ENCODE measurements around the gene RYR3. TPM values are rescaled to one million over a fixed set of nuclear protein-coding genes. Genes with fewer than 3 reads are reported as not detected.

The RYR3 gene
- total and polyA plus RNA-seq, 10 of the 15 experiments (the other 5 are each of a cell fraction or from before 2014, with no cell fraction given): under 0.01 to 0.44 (median 0.16) TPM; not detected in 5

- no peak overlapping the region for H2AFZ ChIP-seq (ENCODE audit: control insufficient read depth, low read depth, low read length)
- H3K4me3 ChIP-seq: no peak overlapping the region
- SMC1A ChIA-PET (ENCODE audit: uncharacterized antibody, unreplicated experiment): no interaction called here
- intact Hi-C loops (cut with micrococcal nuclease; ENCODE audit: unreplicated experiment): no loop called here
- H3K4me1 ChIP-seq (ENCODE audit: control insufficient read depth, insufficient read depth, low read length): no peaks in the 10 kb centered on the region
- H3K79me2 ChIP-seq (ENCODE audit: control insufficient read depth, insufficient read depth, low read length): no peaks in the 10 kb centered on the region
- no peak overlapping the region for H3K9ac ChIP-seq (ENCODE audit: control insufficient read depth, insufficient read depth, low read length)
- H3K27ac ChIP-seq (ENCODE audit: control insufficient read depth, insufficient read depth): no peak overlapping the region
- in situ Hi-C loops (cut with MboI): no loop called here
- H4K20me1 ChIP-seq (ENCODE audit: control insufficient read depth, insufficient read depth): no peaks in the 10 kb centered on the region
- POLR2A ChIA-PET: no interaction called here
- RAD21 ChIA-PET (ENCODE audit: unreplicated experiment): no interaction called here
- ATAC-seq (no peak), DNase-seq (ENCODE audit: low read depth, low spot score) (no peak), FAIRE-seq (no peak)
- no peak overlapping the region for H3K4me2 ChIP-seq (ENCODE audit: control insufficient read depth, insufficient read depth)
- CTCF ChIA-PET: no interaction called here
- no TSS peak for BruUV-seq (replicated peaks)
- WGBS (ENCODE audit: insufficient coverage, insufficient replicate concordance, low lambda C conversion rate, missing lambda C conversion rate): 25% methylated on average over 4 of the region's 4 CpGs
- peaks cover 5 to 10% of the 10 kb centered on the region in 2 experiments for H3K27me3 ChIP-seq (replicated peaks in 1 of 2; ENCODE audit: control insufficient read depth in 2 of 2, insufficient read depth in 2 of 2, low read length in 1 of 2)
- H3K36me3 ChIP-seq (ENCODE audit: control insufficient read depth in 2 of 2, insufficient read depth in 2 of 2, low read length in 1 of 2): no peaks in the 10 kb centered on the region
- H3K9me3 ChIP-seq (replicated peaks; ENCODE audit: control insufficient read depth, insufficient read depth, low read length): no peaks in the 10 kb centered on the region
- TF ChIP-seq ZBTB40 (IDR thresholded peaks at IDR 0.05; ENCODE audit: borderline replicate concordance) (no peak), CBFB (IDR thresholded peaks at IDR 0.05; ENCODE audit: low read depth) (no peak), BCLAF1 (IDR thresholded peaks at IDR 0.05) (no peak), YY1 (IDR thresholded peaks at IDR 0.05; ENCODE audit: low read depth, low read length) (no peak), RAD51 (IDR thresholded peaks at IDR 0.05) (no peak), SMAD5 (IDR thresholded peaks at IDR 0.05; ENCODE audit: low read depth) (no peak), ATF3 (IDR thresholded peaks at IDR 0.05; ENCODE audit: borderline replicate concordance, extremely low read depth, low read depth, low read length) (no peak), EZH2 (IDR thresholded peaks at IDR 0.05; ENCODE audit: borderline replicate concordance, control insufficient read depth, low read depth, low read length) (no peak), SP1 (IDR thresholded peaks at IDR 0.05; ENCODE audit: low read depth, low read length) (no peak), TARDBP (IDR thresholded peaks at IDR 0.05; ENCODE audit: borderline replicate concordance) (no peak), MYB (IDR thresholded peaks at IDR 0.05; ENCODE audit: borderline replicate concordance, low read depth, low read length) (no peak), CREM (IDR thresholded peaks at IDR 0.05; ENCODE audit: low read depth) (no peak)
- TF ChIP-seq, protein P1, sequence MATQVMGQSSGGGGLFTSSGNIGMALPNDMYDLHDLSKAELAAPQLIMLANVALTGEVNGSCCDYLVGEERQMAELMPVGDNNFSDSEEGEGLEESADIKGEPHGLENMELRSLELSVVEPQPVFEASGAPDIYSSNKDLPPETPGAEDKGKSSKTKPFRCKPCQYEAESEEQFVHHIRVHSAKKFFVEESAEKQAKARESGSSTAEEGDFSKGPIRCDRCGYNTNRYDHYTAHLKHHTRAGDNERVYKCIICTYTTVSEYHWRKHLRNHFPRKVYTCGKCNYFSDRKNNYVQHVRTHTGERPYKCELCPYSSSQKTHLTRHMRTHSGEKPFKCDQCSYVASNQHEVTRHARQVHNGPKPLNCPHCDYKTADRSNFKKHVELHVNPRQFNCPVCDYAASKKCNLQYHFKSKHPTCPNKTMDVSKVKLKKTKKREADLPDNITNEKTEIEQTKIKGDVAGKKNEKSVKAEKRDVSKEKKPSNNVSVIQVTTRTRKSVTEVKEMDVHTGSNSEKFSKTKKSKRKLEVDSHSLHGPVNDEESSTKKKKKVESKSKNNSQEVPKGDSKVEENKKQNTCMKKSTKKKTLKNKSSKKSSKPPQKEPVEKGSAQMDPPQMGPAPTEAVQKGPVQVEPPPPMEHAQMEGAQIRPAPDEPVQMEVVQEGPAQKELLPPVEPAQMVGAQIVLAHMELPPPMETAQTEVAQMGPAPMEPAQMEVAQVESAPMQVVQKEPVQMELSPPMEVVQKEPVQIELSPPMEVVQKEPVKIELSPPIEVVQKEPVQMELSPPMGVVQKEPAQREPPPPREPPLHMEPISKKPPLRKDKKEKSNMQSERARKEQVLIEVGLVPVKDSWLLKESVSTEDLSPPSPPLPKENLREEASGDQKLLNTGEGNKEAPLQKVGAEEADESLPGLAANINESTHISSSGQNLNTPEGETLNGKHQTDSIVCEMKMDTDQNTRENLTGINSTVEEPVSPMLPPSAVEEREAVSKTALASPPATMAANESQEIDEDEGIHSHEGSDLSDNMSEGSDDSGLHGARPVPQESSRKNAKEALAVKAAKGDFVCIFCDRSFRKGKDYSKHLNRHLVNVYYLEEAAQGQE (IDR thresholded peaks at IDR 0.05; ENCODE audit: low read depth, low read length): no peak
Measured at GRCh38 chr15:33641069-33641468, 330.3 kb downstream of the RYR3 start.
